Activated T-cell treated with anti-CD3 and anti-CD28 coated beads, Interleukin-2, amount 50 U/mL, for 24 hours (primary cell): Measurements from ENCODE around the gene STARD3.

ENCODE experiments used
- DNase-seq: peaks from one replicate; pipeline ENCODE4 v3.0.0-alpha.2; 2020
- H3K27ac Mint-ChIP-seq: 2 replicates; pipeline ENCODE4 v1.8.0; 2020; ENCODE audit warnings: mild to moderate bottlenecking, mixed read lengths
- H3K27me3 Mint-ChIP-seq: 2 replicates; pipeline ENCODE4 v1.8.0; 2020; ENCODE audit warnings: mixed read lengths
- H3K36me3 Mint-ChIP-seq: 2 replicates; pipeline ENCODE4 v1.8.0; 2020; ENCODE audit warnings: low read depth, mixed read lengths
- H3K4me1 Mint-ChIP-seq: 2 replicates; pipeline ENCODE4 v1.8.0; 2020; ENCODE audit warnings: low read depth, mixed read lengths
- H3K4me3 Mint-ChIP-seq: 2 replicates; pipeline ENCODE4 v1.8.0; 2020; ENCODE audit warnings: mild to moderate bottlenecking, moderate library complexity, mixed read lengths
- H3K9me3 Mint-ChIP-seq: 2 replicates; pipeline ENCODE4 v1.8.0; 2020; ENCODE audit warnings: mixed read lengths

STARD3 gene

GRCh38 chr17:39662551-39663339 lies 25.8 kb downstream of the STARD3 start:
- H3K27me3 Mint-ChIP-seq: peaks cover 16% of the 10 kb centered on the region

GRCh38 chr17:39663340-39663687 lies 26.4 kb downstream of the STARD3 start:
- H3K27ac Mint-ChIP-seq: no peak overlapping the region
- peaks cover 19% of the 10 kb centered on the region for H3K27me3 Mint-ChIP-seq
- no peak overlapping the region for H3K4me3 Mint-ChIP-seq
- peaks cover 7% of the 10 kb centered on the region for H3K4me1 Mint-ChIP-seq
- H3K9me3 Mint-ChIP-seq: no peaks in the 10 kb centered on the region
- no peak for DNase-seq
- H3K36me3 Mint-ChIP-seq: peaks cover 44% of the 10 kb centered on the region

More at GRCh38 chr17:39662551-39663339, 25.8 kb downstream of the STARD3 start:
- H3K36me3 Mint-ChIP-seq: peaks cover 49% of the 10 kb centered on the region
- H3K27ac Mint-ChIP-seq: no peak overlapping the region
- H3K4me1 Mint-ChIP-seq: peaks cover 12% of the 10 kb centered on the region
- no peak for DNase-seq
- H3K9me3 Mint-ChIP-seq: no peaks in the 10 kb centered on the region
- no peak overlapping the region for H3K4me3 Mint-ChIP-seq

GRCh38 chr17:39663688-39664580 lies 27.0 kb downstream of the STARD3 start:
- no peak overlapping the region for H3K4me3 Mint-ChIP-seq
- H3K36me3 Mint-ChIP-seq: peaks cover 39% of the 10 kb centered on the region
- H3K27me3 Mint-ChIP-seq: peaks cover 24% of the 10 kb centered on the region
- H3K9me3 Mint-ChIP-seq: no peaks in the 10 kb centered on the region
- no peak for DNase-seq
- peaks cover 8% of the 10 kb centered on the region for H3K4me1 Mint-ChIP-seq
- H3K27ac Mint-ChIP-seq: no peak overlapping the region

GRCh38 chr17:39664581-39665561 lies 27.9 kb downstream of the STARD3 start, which contains the start of gene TCAP:
TSS of gene TCAP (plus strand) at chr17:39665349. CDS start at chr17:39665360, 11 bp downstream.
- Mint-ChIP-seq H3K27ac (no peak within 1 kb of the TSS), H3K9me3 (no peaks in the 10 kb centered on the region), H3K4me3 (no peak within 1 kb of the TSS), H3K27me3 (peaks cover 30% of the 10 kb centered on the region), H3K36me3 (peaks cover 31% of the 10 kb centered on the region), H3K4me1 (peaks cover 7% of the 10 kb centered on the region)
- DNase-seq: no peak

- no peaks in the 10 kb centered on the region for H3K9me3 Mint-ChIP-seq
- no peak overlapping the region for H3K4me3 Mint-ChIP-seq
- DNase-seq: no peak
- peaks cover 35% of the 10 kb centered on the region for H3K27me3 Mint-ChIP-seq
- peaks cover 7% of the 10 kb centered on the region for H3K4me1 Mint-ChIP-seq
- no peak overlapping the region for H3K27ac Mint-ChIP-seq
- H3K36me3 Mint-ChIP-seq: peaks cover 23% of the 10 kb centered on the region
Observed at GRCh38 chr17:39665642-39666224, 28.8 kb downstream of the STARD3 start.

- no peak overlapping the region for H3K27ac Mint-ChIP-seq
- H3K4me3 Mint-ChIP-seq: no peak overlapping the region
- no peaks in the 10 kb centered on the region for H3K9me3 Mint-ChIP-seq
- no peak for DNase-seq
- peaks cover 7% of the 10 kb centered on the region for H3K4me1 Mint-ChIP-seq
- peaks cover 18% of the 10 kb centered on the region for H3K36me3 Mint-ChIP-seq
- H3K27me3 Mint-ChIP-seq: peaks cover 39% of the 10 kb centered on the region
Observed at GRCh38 chr17:39666231-39666600, 29.3 kb downstream of the STARD3 start.

GRCh38 chr17:39666601-39667261 lies 29.8 kb downstream of the STARD3 start:
- Mint-ChIP-seq H3K27me3 (peaks cover 40% of the 10 kb centered on the region), H3K4me3 (no peak overlapping the region), H3K9me3 (no peaks in the 10 kb centered on the region), H3K4me1 (peaks cover 9% of the 10 kb centered on the region), H3K27ac (no peak overlapping the region), H3K36me3 (peaks cover 13% of the 10 kb centered on the region)
- DNase-seq: no peak

- DNase-seq: peak; percentile 52
- H3K9me3 Mint-ChIP-seq: no peaks in the 10 kb centered on the region
- H3K36me3 Mint-ChIP-seq: peaks cover 9% of the 10 kb centered on the region
- H3K27me3 Mint-ChIP-seq: peaks cover 42% of the 10 kb centered on the region
- H3K27ac Mint-ChIP-seq: no peak overlapping the region
- H3K4me3 Mint-ChIP-seq: no peak overlapping the region
- H3K4me1 Mint-ChIP-seq: peaks cover 13% of the 10 kb centered on the region
Observed at GRCh38 chr17:39667262-39667944, 30.5 kb downstream of the STARD3 start.

- Mint-ChIP-seq H3K27ac (peak within 1 kb of the TSS; percentile 38), H3K27me3 (peaks cover 42% of the 10 kb centered on the region), H3K9me3 (no peaks in the 10 kb centered on the region), H3K4me1 (peaks cover 13% of the 10 kb centered on the region), H3K36me3 (peaks cover 3% of the 10 kb centered on the region), H3K4me3 (peak within 1 kb of the TSS; percentile 27)
- peak; percentile 74 for DNase-seq
Observed at GRCh38 chr17:39667945-39668924, 31.3 kb downstream of the STARD3 start, which contains the start of gene PNMT. TSS of gene PNMT (plus strand) at chr17:39668453. CDS start at chr17:39668476, 23 bp downstream.

- Mint-ChIP-seq H3K27me3 (peaks cover 42% of the 10 kb centered on the region), H3K27ac (no peak overlapping the region), H3K4me1 (peaks cover 13% of the 10 kb centered on the region), H3K9me3 (no peaks in the 10 kb centered on the region), H3K36me3 (no peaks in the 10 kb centered on the region), H3K4me3 (no peak overlapping the region)
- DNase-seq: no peak
Observed at GRCh38 chr17:39669897-39670735, 33.2 kb downstream of the STARD3 start.

- no peaks in the 10 kb centered on the region for H3K36me3 Mint-ChIP-seq
- no peak overlapping the region for H3K4me3 Mint-ChIP-seq
- no peak for DNase-seq
- H3K4me1 Mint-ChIP-seq: peaks cover 17% of the 10 kb centered on the region
- no peaks in the 10 kb centered on the region for H3K9me3 Mint-ChIP-seq
- H3K27ac Mint-ChIP-seq: no peak overlapping the region
- peaks cover 40% of the 10 kb centered on the region for H3K27me3 Mint-ChIP-seq
Observed at GRCh38 chr17:39670746-39671145, 33.8 kb downstream of the STARD3 start.
